ENCODE measurements around the gene CROCC2.
A peak's percentile ranks its signal among the peaks of the same experiment; 100 is the strongest.

The CROCC2 gene

DNA sequence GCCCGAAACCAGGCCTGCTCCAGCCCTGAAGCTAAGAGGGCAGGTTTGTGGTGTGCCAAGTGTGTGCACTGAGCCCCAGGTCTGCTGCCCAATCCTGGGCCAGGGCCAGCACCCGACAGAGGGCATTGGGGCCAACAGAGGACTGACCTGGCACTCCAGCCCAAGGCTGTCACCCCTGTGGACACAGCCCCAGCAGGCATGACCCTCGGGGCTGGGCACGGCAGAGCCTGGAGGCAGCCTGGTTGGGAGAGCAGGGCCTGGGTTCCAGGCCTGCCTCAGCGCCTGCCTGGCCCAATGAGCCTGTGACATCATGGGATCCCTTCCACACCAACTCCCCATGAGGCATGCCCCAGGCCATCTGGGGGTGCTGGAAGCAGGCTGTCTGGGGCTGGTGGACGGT, 81.5 kb downstream of the CROCC2 start:
- no peaks in the 10 kb centered on the region for H3K4me1 ChIP-seq
- H3K27ac ChIP-seq: no peak overlapping the region

GRCh38 chr2:240988146-240988545, 82.0 kb downstream of the CROCC2 start:
- no peak overlapping the region for H3K4me2 ChIP-seq (ENCODE audit: low read length)
- no peaks in the 10 kb centered on the region for H3K9me3 ChIP-seq (ENCODE audit: control insufficient read depth, low read length)
- no peak for TF ChIP-seq CTCF (IDR thresholded peaks at IDR 0.05)
- no peaks in the 10 kb centered on the region for H3K4me1 ChIP-seq
- no peak overlapping the region for H3K4me3 ChIP-seq (ENCODE audit: low read depth, low read length)
- H3K79me2 ChIP-seq: no peaks in the 10 kb centered on the region
- no peaks in the 10 kb centered on the region for H3K27me3 ChIP-seq (ENCODE audit: control insufficient read depth, insufficient read depth, low read length)
- H3K9ac ChIP-seq: no peak overlapping the region
- H3K27ac ChIP-seq: no peak overlapping the region
- H3K36me3 ChIP-seq (ENCODE audit: control insufficient read depth, insufficient read depth, low read length): no peaks in the 10 kb centered on the region
- no peak overlapping the region for H2AFZ ChIP-seq

More for the DNA sequence above, 81.5 kb downstream of the CROCC2 start:
- no peak for TF ChIP-seq CTCF (IDR thresholded peaks at IDR 0.05)
- Histone ChIP-seq H2AFZ (no peak overlapping the region), H3K79me2 (no peaks in the 10 kb centered on the region), H3K4me3 (ENCODE audit: low read depth, low read length) (no peak overlapping the region), H3K4me2 (ENCODE audit: low read length) (no peak overlapping the region), H3K9ac (no peak overlapping the region), H3K27me3 (ENCODE audit: control insufficient read depth, insufficient read depth, low read length) (no peaks in the 10 kb centered on the region), H3K36me3 (ENCODE audit: control insufficient read depth, insufficient read depth, low read length) (no peaks in the 10 kb centered on the region), H3K9me3 (ENCODE audit: control insufficient read depth, low read length) (no peaks in the 10 kb centered on the region)

DNA sequence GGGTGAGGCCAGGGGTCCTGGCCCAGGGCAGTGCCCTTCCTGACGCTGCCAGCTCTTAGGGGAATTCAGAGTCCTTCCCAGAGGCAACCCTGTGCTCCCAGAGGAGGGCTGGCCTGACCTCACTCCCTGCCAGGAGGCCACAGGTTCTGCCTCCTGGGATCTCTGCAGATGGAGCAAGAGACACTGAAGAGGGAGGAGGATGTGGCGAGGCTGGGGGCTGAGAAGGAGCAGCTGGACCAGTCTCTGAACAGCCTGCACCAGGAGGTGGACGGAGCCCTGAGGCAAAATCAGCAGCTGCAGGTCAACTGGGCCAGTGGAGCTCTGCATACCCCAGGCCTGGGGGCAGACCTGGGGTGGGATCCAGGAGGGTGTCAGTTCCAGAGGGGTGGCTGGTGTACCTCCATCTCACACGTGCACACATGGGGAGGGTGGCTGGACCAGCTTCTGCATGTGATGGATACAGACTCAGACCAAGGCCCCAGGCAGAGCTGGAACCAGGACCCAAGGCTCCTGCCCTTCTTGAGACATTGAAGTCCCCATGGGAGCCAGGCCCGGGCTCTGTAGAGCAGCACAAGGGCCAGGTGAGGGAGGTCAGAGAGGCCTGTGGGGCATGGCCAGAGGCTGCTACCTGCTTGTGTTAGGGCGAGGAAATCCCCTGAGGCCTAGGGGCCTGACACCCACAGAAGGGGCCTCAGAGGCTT, 82.6 kb downstream of the CROCC2 start:
- TF ChIP-seq CTCF (IDR thresholded peaks at IDR 0.05): no peak
- Histone ChIP-seq H3K27ac (no peak overlapping the region), H3K4me1 (no peaks in the 10 kb centered on the region)

GRCh38 chr2:240989451-240990265, 83.5 kb downstream of the CROCC2 start:
- Histone ChIP-seq H3K4me2 (ENCODE audit: low read length) (no peak overlapping the region), H2AFZ (no peak overlapping the region), H3K4me3 (ENCODE audit: low read depth, low read length) (no peak overlapping the region), H3K9me3 (ENCODE audit: control insufficient read depth, low read length) (no peaks in the 10 kb centered on the region), H3K27me3 (ENCODE audit: control insufficient read depth, insufficient read depth, low read length) (no peaks in the 10 kb centered on the region), H3K4me1 (peaks cover 5% of the 10 kb centered on the region), H3K79me2 (no peaks in the 10 kb centered on the region), H3K27ac (no peak overlapping the region), H3K9ac (no peak overlapping the region), H3K36me3 (ENCODE audit: control insufficient read depth, insufficient read depth, low read length) (no peaks in the 10 kb centered on the region)
- TF ChIP-seq CTCF (IDR thresholded peaks at IDR 0.05): peak; percentile 47

More for the DNA sequence above, 82.6 kb downstream of the CROCC2 start:
- no peaks in the 10 kb centered on the region for H3K79me2 ChIP-seq
- no peak overlapping the region for H2AFZ ChIP-seq
- no peaks in the 10 kb centered on the region for H3K9me3 ChIP-seq (ENCODE audit: control insufficient read depth, low read length)
- no peak overlapping the region for H3K9ac ChIP-seq
- H3K4me2 ChIP-seq (ENCODE audit: low read length): no peak overlapping the region
- no peak overlapping the region for H3K4me3 ChIP-seq (ENCODE audit: low read depth, low read length)
- no peaks in the 10 kb centered on the region for H3K36me3 ChIP-seq (ENCODE audit: control insufficient read depth, insufficient read depth, low read length)
- no peaks in the 10 kb centered on the region for H3K27me3 ChIP-seq (ENCODE audit: control insufficient read depth, insufficient read depth, low read length)

Measured in parathyroid adenoma (tissue), 2 donors.